Left lung (tissue), 14 donors: ENCODE data around the gene ATG9B. TPM values are rescaled to one million over a fixed set of nuclear protein-coding genes. Genes with fewer than 3 reads are reported as not detected.

ENCODE experiments used
- ATAC-seq: fragments of 200-7000 bp; cut with Tn5 transposase; one replicate; pipeline ENCODE4 v1.9.1; 2020; ENCODE audit warnings: moderate library complexity
- DNase-seq, 4 donors: peaks; one replicate each; pipeline ENCODE4 v3.0.0-alpha.2; 2013 to 2020
- H3K27ac ChIP-seq, 2 donors: fragments of 200-600 bp; sonication (generic) in 1 of 2; one replicate each; pipeline versions ENCODE4 v1.5.0 to v1.8.0; 2020 to 2021
- H3K27me3 ChIP-seq, 2 donors: fragments of 200-600 bp; sonication (generic) in 1 of 2; one replicate each; pipeline versions ENCODE4 v1.5.0 to v1.8.0; 2020 to 2021
- H3K36me3 ChIP-seq, 2 donors: fragments of 200-600 bp; sonication (generic) in 1 of 2; one replicate each; pipeline versions ENCODE4 v1.5.0 to v1.8.0; 2020 to 2021
- H3K4me1 ChIP-seq, 2 donors: fragments of 200-600 bp; one replicate each; pipeline ENCODE4 v1.8.0; 2021
- H3K4me3 ChIP-seq, 2 donors: fragments of 200-600 bp; sonication (generic) in 1 of 2; one replicate each; pipeline versions ENCODE4 v1.5.0 to v1.8.0; 2020 to 2021; ENCODE audit warnings: mild to moderate bottlenecking in 1 of 2
- H3K9me3 ChIP-seq, 2 donors: fragments of 200-600 bp; sonication (generic) in 1 of 2; one replicate each; pipeline versions ENCODE4 v1.5.0 to v1.8.0; 2020 to 2021
- intact Hi-C, 2 donors: fragments of 100-400 bp; cut with DNase I; formaldehyde crosslinking; loops; one replicate each; pipeline versions ENCODE4 v1.11.2 to v1.14.2; 2022
- long read RNA-seq, 12 donors: library from polyadenylated mRNA in 2 of 12; unstranded in 2 of 12; transcript quantifications; one replicate each; pipeline ENCODE4 v2.0.0 and lab custom pipeline, GENCODE V29; 2019 to 2026
- polyA plus RNA-seq, 6 donors: library from polyadenylated mRNA; unstranded; fragments of 120-200 nt; gene quantifications; one replicate each; pipeline ENCODE4 v1.2.1, GENCODE V29; 2013; ENCODE audit not compliant: insufficient read length in 6 of 6
- total RNA-seq, 2 donors: library from RNA; stranded (reverse); fragmentation: NEBNext Ultra II Directional; extraction: Animal tissue kit (Norgen Biotek cat#: 25700); gene quantifications; one replicate each; pipeline ENCODE4 v1.2.1, GENCODE V29; 2021
- TF ChIP-seq, protein P1 (sequence below), 2 donors: fragments of 200-600 bp; sonication (generic) in 1 of 2; IDR thresholded peaks; one replicate each; pipeline versions ENCODE4 v1.5.0 to v1.8.0; 2021; ENCODE audit warnings: antibody characterized with exemption in 2 of 2
- donor health status: DM: no; HTN: yes; CAD: no.
- donor health status: DM: no; HTN: no; CAD: no.

The ATG9B gene, protein sequence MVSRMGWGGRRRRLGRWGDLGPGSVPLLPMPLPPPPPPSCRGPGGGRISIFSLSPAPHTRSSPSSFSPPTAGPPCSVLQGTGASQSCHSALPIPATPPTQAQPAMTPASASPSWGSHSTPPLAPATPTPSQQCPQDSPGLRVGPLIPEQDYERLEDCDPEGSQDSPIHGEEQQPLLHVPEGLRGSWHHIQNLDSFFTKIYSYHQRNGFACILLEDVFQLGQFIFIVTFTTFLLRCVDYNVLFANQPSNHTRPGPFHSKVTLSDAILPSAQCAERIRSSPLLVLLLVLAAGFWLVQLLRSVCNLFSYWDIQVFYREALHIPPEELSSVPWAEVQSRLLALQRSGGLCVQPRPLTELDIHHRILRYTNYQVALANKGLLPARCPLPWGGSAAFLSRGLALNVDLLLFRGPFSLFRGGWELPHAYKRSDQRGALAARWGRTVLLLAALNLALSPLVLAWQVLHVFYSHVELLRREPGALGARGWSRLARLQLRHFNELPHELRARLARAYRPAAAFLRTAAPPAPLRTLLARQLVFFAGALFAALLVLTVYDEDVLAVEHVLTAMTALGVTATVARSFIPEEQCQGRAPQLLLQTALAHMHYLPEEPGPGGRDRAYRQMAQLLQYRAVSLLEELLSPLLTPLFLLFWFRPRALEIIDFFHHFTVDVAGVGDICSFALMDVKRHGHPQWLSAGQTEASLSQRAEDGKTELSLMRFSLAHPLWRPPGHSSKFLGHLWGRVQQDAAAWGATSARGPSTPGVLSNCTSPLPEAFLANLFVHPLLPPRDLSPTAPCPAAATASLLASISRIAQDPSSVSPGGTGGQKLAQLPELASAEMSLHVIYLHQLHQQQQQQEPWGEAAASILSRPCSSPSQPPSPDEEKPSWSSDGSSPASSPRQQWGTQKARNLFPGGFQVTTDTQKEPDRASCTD
- under 1 TPM; 0.68 to 0.70 TPM for total RNA-seq
- 1 to 10 TPM; 3.4 to 7.1 (median 3.8) TPM for polyA plus RNA-seq
- long read RNA-seq, donor 1, partial matches to known transcripts, result 0 of 1 reads
- long read RNA-seq, donor 1, other reads (novel, unspliced or antisense), result 0 of 1 reads
- long read RNA-seq, donor 2, partial matches to known transcripts, result 0 of 2 reads
- long read RNA-seq, donor 2, other reads (novel, unspliced or antisense), result 0 of 2 reads
- long read RNA-seq, donor 3, result 0 reads
- long read RNA-seq, donor 4, result 0 reads
- long read RNA-seq, donor 5, partial matches to known transcripts, result 0 of 2 reads
- long read RNA-seq, donor 5, other reads (novel, unspliced or antisense), result 0 of 2 reads
- long read RNA-seq, donor 6, result 0 reads
- long read RNA-seq, donor 7, partial matches to known transcripts, result 0 of 1 reads
- long read RNA-seq, donor 7, other reads (novel, unspliced or antisense), result 0 of 1 reads
- long read RNA-seq, donor 8, partial matches to known transcripts, result 93 of 97 reads
- long read RNA-seq, donor 8, other reads (novel, unspliced or antisense), result 0 of 97 reads
- long read RNA-seq, donor 9, result 0 reads
- long read RNA-seq, donor 10, result 0 reads
- long read RNA-seq, donor 11, transcript ATG9B-201 (2 exons, 689 nt), result major isoform, 6 of 6 reads
- long read RNA-seq, donor 11, partial matches to known transcripts, result 0 of 6 reads
- long read RNA-seq, donor 11, other reads (novel, unspliced or antisense), result 0 of 6 reads
- long read RNA-seq, donor 12, partial matches to known transcripts, result 0 of 1 reads
- long read RNA-seq, donor 12, other reads (novel, unspliced or antisense), result 0 of 1 reads

GRCh38 chr7:151024435-151025056 is at the start of gene ATG9B:
Gene ATG9B, minus strand, starts transcription at chr7:151024494. Its CDS starts 71 bp downstream, at chr7:151024423.
- intact Hi-C loops, result no loop called here
- ATAC-seq, result no peak
- TF ChIP-seq, protein P1, sequence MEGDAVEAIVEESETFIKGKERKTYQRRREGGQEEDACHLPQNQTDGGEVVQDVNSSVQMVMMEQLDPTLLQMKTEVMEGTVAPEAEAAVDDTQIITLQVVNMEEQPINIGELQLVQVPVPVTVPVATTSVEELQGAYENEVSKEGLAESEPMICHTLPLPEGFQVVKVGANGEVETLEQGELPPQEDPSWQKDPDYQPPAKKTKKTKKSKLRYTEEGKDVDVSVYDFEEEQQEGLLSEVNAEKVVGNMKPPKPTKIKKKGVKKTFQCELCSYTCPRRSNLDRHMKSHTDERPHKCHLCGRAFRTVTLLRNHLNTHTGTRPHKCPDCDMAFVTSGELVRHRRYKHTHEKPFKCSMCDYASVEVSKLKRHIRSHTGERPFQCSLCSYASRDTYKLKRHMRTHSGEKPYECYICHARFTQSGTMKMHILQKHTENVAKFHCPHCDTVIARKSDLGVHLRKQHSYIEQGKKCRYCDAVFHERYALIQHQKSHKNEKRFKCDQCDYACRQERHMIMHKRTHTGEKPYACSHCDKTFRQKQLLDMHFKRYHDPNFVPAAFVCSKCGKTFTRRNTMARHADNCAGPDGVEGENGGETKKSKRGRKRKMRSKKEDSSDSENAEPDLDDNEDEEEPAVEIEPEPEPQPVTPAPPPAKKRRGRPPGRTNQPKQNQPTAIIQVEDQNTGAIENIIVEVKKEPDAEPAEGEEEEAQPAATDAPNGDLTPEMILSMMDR (IDR thresholded peaks at IDR 0.05), result no peak

DNA sequence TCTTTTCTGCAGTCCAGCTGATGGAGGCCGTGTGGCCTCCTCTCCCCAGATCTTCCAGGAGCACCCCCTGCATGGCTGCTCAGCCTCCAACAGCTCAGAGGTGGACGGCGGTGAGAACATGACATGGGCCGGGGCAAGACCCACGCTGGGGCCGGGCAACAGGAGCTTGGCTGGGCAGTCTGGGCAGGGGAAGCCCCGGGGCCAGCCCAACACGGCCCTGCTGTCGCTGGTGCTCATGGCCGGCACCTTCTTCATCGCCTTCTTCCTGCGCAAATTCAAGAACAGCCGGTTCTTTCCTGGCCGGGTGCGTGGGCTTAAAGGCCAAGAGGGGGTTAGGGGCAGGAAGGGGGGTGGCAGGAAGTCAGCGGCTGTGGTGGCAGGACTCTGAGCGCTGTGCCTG is 49.7 kb upstream of the ATG9B start:
- Histone ChIP-seq H3K4me3 (no peak overlapping the region), H3K4me1 (peaks cover 8 to 15% of the 10 kb centered on the region in 2 donors), H3K9me3 (no peaks in the 10 kb centered on the region), H3K27ac (no peak overlapping the region), H3K36me3 (peaks cover 5 to 84% of the 10 kb centered on the region in 2 donors), H3K27me3 (no peaks in the 10 kb centered on the region)
- TF ChIP-seq, protein P1 (IDR thresholded peaks at IDR 0.05), result no peak
- DNase-seq (no peak), ATAC-seq (no peak)
- intact Hi-C loops, result no loop called here

More at GRCh38 chr7:151024435-151025056, at the start of gene ATG9B:
- Histone ChIP-seq H3K27me3 (peaks cover 0 to 39% of the 10 kb centered on the region in 2 donors), H3K4me3 (no peak within 1 kb of the TSS), H3K27ac (no peak within 1 kb of the TSS), H3K9me3 (no peaks in the 10 kb centered on the region), H3K4me1 (peaks cover 8 to 9% of the 10 kb centered on the region in 2 donors), H3K36me3 (no peaks in the 10 kb centered on the region)
- DNase-seq, result no peak

DNA sequence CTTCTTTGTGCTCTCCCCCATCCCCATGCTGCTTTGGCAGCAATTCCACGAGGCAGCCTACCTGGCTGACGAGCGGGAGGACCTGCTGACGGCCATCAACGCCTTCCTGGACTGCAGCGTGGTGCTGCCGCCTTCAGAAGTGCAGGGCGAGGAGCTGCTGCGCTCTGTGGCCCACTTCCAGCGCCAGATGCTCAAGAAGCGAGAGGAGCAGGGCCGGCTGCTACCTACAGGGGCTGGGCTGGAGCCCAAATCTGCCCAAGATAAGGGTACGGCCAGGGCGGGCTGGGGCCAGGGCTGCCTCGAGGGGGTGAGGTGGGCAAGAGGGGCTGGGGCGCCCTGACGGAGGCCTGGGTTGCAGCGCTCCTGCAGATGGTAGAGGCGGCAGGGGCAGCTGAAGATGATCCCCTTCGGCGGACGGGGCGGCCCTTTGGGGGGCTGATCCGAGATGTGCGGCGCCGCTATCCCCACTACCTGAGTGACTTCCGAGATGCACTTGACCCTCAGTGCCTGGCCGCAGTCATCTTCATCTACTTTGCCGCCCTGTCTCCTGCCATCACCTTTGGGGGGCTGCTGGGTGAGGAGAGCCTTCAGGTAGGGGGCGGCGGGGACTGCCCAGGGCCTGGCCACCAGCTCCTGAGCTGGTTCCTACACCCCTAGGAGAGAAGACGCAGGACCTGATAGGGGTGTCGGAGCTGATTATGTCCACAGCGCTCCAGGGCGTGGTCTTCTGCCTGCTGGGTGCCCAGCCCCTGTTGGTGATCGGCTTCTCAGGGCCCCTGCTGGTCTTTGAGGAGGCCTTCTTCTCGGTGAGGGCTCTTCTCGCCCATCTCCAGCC is 47.0 kb upstream of the ATG9B start:
- H3K36me3 ChIP-seq, result peaks cover 10 to 100% of the 10 kb centered on the region in 2 donors
- intact Hi-C loops, result no loop called here

More for the DNA sequence above, 47.0 kb upstream of the ATG9B start:
- Histone ChIP-seq H3K4me1 (no peaks in the 10 kb centered on the region), H3K27ac (no peak overlapping the region), H3K4me3 (no peak overlapping the region), H3K9me3 (no peaks in the 10 kb centered on the region), H3K27me3 (no peaks in the 10 kb centered on the region)
- DNase-seq (peak in 1 of 4 donors; percentile 78), ATAC-seq (no peak)
- TF ChIP-seq, protein P1 (IDR thresholded peaks at IDR 0.05), result no peak
